CD4-positive, alpha-beta T cell treated with Interleukin-10 for 1 hour (primary cell): Measurements from ENCODE around the gene SPDEF.

Source experiments
- DNase-seq: peaks from one replicate; pipeline ENCODE4 v3.0.0-alpha.2; 2020

SPDEF gene

GRCh38 chr6:34511915-34512737, 44.0 kb downstream of the SPDEF start:
- no peak for DNase-seq

GRCh38 chr6:34511214-34511914, 44.8 kb downstream of the SPDEF start:
- DNase-seq = no peak

GRCh38 chr6:34510299-34510698, 45.8 kb downstream of the SPDEF start:
- no peak for DNase-seq

GRCh38 chr6:34509782-34510181, 46.3 kb downstream of the SPDEF start:
- DNase-seq = no peak

GRCh38 chr6:34508425-34508824, 47.7 kb downstream of the SPDEF start:
- no peak for DNase-seq

GRCh38 chr6:34506718-34507117, 49.4 kb downstream of the SPDEF start:
- no peak for DNase-seq

GRCh38 chr6:34497411-34497810, 58.7 kb downstream of the SPDEF start:
- DNase-seq = no peak

GRCh38 chr6:34496103-34496685, 59.9 kb downstream of the SPDEF start:
- DNase-seq = no peak

- DNase-seq = no peak
These were observed 61.2 kb downstream of the SPDEF start for GRCh38 chr6:34494973-34495372.

GRCh38 chr6:34493344-34493743, 62.8 kb downstream of the SPDEF start:
- no peak for DNase-seq

- no peak for DNase-seq
These were observed 65.1 kb downstream of the SPDEF start for GRCh38 chr6:34491091-34491430.

- DNase-seq = no peak
These were observed 65.6 kb downstream of the SPDEF start for GRCh38 chr6:34490390-34491090.

- DNase-seq = no peak
These were observed 66.8 kb downstream of the SPDEF start for GRCh38 chr6:34489207-34489805.
